ENCODE data around the gene FRMPD2.

DNA sequence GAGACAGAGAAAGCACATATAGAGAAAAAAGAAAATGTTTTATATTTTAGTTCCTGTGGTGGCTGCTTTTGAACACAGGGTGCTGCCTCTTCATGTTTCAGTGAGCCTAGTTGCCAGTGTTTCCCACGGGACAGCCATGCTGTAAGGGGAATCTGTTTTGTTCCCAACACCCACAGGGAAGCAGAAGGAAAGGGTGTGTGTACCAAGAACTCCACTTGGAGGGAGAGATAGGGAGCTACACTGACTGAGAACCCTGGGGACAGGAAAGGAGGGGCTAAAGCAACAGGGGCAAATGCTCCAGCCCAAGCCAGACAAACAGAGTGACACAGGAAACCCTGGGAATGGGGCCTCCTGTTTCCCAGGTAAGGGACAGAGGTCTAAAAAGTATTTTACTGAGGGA is 40.2 kb downstream of the FRMPD2 start:
- TF ChIP-seq, protein P1, sequence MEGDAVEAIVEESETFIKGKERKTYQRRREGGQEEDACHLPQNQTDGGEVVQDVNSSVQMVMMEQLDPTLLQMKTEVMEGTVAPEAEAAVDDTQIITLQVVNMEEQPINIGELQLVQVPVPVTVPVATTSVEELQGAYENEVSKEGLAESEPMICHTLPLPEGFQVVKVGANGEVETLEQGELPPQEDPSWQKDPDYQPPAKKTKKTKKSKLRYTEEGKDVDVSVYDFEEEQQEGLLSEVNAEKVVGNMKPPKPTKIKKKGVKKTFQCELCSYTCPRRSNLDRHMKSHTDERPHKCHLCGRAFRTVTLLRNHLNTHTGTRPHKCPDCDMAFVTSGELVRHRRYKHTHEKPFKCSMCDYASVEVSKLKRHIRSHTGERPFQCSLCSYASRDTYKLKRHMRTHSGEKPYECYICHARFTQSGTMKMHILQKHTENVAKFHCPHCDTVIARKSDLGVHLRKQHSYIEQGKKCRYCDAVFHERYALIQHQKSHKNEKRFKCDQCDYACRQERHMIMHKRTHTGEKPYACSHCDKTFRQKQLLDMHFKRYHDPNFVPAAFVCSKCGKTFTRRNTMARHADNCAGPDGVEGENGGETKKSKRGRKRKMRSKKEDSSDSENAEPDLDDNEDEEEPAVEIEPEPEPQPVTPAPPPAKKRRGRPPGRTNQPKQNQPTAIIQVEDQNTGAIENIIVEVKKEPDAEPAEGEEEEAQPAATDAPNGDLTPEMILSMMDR (IDR thresholded peaks at IDR 0.05; ENCODE audit: extremely low read depth in 1 of 2, insufficient read depth in 1 of 2, low read depth in 1 of 2, low read length in 2 of 2) = no peak
- no peak for TF ChIP-seq POLR2AphosphoS5 (IDR thresholded peaks at IDR 0.05; ENCODE audit: insufficient read depth, low read depth, low read length)

Data from endothelial cell of umbilical vein (primary cell).